Measurements from ENCODE around the gene KLHL35.

KLHL35 gene

DNA sequence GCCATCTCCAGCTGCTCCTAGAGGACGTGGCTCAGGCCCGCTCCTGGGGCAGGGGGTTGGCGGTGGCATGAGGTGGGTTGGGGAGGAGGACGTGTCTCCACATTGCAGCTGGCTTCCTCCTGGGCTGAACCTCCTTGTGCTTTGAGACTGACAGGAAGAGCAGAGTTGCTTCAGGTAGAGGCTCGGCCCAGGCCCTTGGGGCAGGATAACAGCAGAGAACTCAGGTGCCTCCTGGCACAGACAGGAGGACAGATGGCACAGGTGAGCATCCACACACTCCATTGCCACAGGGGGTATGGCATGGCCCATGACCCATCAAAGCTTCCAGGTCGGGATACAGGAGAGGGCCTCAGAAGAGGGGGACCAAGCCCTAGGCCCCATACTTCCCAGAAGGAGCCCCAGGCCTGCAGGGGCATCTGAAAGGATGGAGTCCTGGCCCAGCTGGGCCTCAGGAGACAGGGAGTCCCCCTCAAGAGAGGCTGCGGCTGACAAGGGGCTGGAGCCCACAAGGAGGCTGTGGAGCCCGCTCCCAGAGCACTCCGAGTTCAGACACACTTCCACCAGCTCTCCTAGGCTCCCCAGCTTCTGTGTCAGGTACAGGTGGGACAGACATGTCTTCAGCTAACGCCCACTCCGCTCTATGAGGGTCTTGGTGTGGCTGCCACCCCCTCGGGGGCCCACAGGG, 2.0 kb upstream of the KLHL35 start:
- no peak overlapping the region for H3K4me3 ChIP-seq (replicated peaks; ENCODE audit: insufficient read depth, low read length)
- DNase-seq (ENCODE audit: low read depth in 1 of 2, low spot score in 1 of 2) = no peak
- H3K27me3 ChIP-seq (ENCODE audit: insufficient read depth, poor library complexity, severe bottlenecking) = peaks cover 36% of the 10 kb centered on the region
- TF ChIP-seq SPI1 (IDR thresholded peaks at IDR 0.05; ENCODE audit: borderline replicate concordance, low read depth) (no peak), GABPA (IDR thresholded peaks at IDR 0.05; ENCODE audit: low read depth) (no peak), REST (IDR thresholded peaks at IDR 0.05; ENCODE audit: insufficient replicate concordance, low read depth) (no peak), POLR2AphosphoS5 (IDR thresholded peaks at IDR 0.05; ENCODE audit: low read depth) (no peak)
- TF ChIP-seq, protein P1, sequence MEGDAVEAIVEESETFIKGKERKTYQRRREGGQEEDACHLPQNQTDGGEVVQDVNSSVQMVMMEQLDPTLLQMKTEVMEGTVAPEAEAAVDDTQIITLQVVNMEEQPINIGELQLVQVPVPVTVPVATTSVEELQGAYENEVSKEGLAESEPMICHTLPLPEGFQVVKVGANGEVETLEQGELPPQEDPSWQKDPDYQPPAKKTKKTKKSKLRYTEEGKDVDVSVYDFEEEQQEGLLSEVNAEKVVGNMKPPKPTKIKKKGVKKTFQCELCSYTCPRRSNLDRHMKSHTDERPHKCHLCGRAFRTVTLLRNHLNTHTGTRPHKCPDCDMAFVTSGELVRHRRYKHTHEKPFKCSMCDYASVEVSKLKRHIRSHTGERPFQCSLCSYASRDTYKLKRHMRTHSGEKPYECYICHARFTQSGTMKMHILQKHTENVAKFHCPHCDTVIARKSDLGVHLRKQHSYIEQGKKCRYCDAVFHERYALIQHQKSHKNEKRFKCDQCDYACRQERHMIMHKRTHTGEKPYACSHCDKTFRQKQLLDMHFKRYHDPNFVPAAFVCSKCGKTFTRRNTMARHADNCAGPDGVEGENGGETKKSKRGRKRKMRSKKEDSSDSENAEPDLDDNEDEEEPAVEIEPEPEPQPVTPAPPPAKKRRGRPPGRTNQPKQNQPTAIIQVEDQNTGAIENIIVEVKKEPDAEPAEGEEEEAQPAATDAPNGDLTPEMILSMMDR (IDR thresholded peaks at IDR 0.05; ENCODE audit: insufficient read depth, low read length) = no peak
- no peak overlapping the region for H3K27ac ChIP-seq (replicated peaks)

GRCh38 chr11:75434051-75434450, 1.0 kb upstream of the KLHL35 start:
- peaks cover 34% of the 10 kb centered on the region for H3K27me3 ChIP-seq (ENCODE audit: insufficient read depth, poor library complexity, severe bottlenecking)
- no peak overlapping the region for H3K27ac ChIP-seq (replicated peaks)
- no peak for DNase-seq (ENCODE audit: low read depth in 1 of 2, low spot score in 1 of 2)
- no peak overlapping the region for H3K4me3 ChIP-seq (replicated peaks; ENCODE audit: insufficient read depth, low read length)
- TF ChIP-seq POLR2AphosphoS5 (IDR thresholded peaks at IDR 0.05; ENCODE audit: low read depth) = no peak
- TF ChIP-seq, protein P1 (IDR thresholded peaks at IDR 0.05; ENCODE audit: insufficient read depth, low read length) = no peak
- no peak for TF ChIP-seq REST (IDR thresholded peaks at IDR 0.05; ENCODE audit: insufficient replicate concordance, low read depth)
- TF ChIP-seq GABPA (IDR thresholded peaks at IDR 0.05; ENCODE audit: low read depth) = no peak
- TF ChIP-seq SPI1 (IDR thresholded peaks at IDR 0.05; ENCODE audit: borderline replicate concordance, low read depth) = no peak

DNA sequence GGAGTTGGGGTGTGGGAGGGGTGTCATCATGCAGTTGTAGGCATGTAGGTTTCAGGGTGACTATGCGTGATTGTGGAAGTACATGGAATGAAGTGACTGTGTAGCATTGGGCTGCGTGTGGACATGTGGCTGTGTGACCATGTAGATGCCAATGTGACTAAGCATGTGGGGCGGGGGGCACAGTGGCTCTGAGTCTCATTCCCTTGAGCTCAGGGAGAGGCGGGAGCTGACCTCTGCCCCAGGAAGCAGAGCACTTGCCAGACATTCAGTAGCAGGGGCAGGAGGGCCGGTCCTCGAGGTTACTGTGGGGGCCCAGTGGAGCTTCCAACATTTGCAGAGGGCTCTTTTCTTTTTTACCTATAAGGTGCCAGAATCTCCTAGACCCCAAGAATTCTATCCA, 440 bp upstream of the KLHL35 start:
- Histone ChIP-seq H3K27ac (replicated peaks) (no peak overlapping the region), H3K4me3 (replicated peaks; ENCODE audit: insufficient read depth, low read length) (no peak overlapping the region), H3K27me3 (ENCODE audit: insufficient read depth, poor library complexity, severe bottlenecking) (peaks cover 37% of the 10 kb centered on the region)
- no peak for DNase-seq (ENCODE audit: low read depth in 1 of 2, low spot score in 1 of 2)
- TF ChIP-seq GABPA (IDR thresholded peaks at IDR 0.05; ENCODE audit: low read depth) = no peak
- TF ChIP-seq SPI1 (IDR thresholded peaks at IDR 0.05; ENCODE audit: borderline replicate concordance, low read depth) = no peak
- TF ChIP-seq, protein P1 (IDR thresholded peaks at IDR 0.05; ENCODE audit: insufficient read depth, low read length) = no peak
- TF ChIP-seq REST (IDR thresholded peaks at IDR 0.05; ENCODE audit: insufficient replicate concordance, low read depth) = no peak
- TF ChIP-seq POLR2AphosphoS5 (IDR thresholded peaks at IDR 0.05; ENCODE audit: low read depth) = no peak
